T-helper 2 cell treated with Interferon-gamma antibody and Interleukin-4, amounts not matched to agents 100 ng/mL and 5 ng/mL, for 36 hours (primary cell): ENCODE measurements around the gene IQCB1. TPM values are rescaled to one million over a fixed set of nuclear protein-coding genes. Genes with fewer than 3 reads are reported as not detected.
"Not testable (repeated sequence)": the region's sequence is repeated elsewhere in the genome, so short reads cannot be mapped to it uniquely, and the experiment has no call there.

ENCODE experiments used
- intact Hi-C: fragments of 100-400 bp; cut with micrococcal nuclease; formaldehyde crosslinking; loops from one replicate; pipeline ENCODE4 v1.15.1; 2023
- total RNA-seq: library from RNA; stranded (reverse); gene quantifications from 2 replicates; pipeline ENCODE4 v1.2.3, GENCODE V29; 2022

IQCB1 gene
- total RNA-seq, 1 donor from 2014 or later = 35.3 TPM

GRCh38 chr3:121817753-121818152 is 17.1 kb downstream of the IQCB1 start:
- intact Hi-C loops = no loop called here

DNA sequence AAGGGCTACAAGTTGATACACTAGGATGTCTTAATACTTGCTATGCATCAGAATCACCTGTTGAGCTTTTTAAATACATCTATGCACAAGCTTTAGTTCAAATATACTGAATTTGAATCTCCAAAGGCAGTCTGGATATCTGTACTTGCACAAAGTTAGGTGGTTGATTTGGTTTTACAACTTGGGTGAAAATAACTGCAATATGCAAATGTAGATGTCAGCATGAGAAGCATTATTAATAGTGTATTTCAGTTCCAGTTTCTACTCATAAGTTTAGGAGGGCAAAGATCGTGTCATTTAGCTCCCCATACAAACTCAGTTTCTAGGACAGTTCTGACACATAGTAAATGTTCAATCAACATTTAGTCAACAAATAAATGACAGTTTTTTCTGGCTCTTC is 25.6 kb downstream of the IQCB1 start:
- intact Hi-C loops = no loop called here

DNA sequence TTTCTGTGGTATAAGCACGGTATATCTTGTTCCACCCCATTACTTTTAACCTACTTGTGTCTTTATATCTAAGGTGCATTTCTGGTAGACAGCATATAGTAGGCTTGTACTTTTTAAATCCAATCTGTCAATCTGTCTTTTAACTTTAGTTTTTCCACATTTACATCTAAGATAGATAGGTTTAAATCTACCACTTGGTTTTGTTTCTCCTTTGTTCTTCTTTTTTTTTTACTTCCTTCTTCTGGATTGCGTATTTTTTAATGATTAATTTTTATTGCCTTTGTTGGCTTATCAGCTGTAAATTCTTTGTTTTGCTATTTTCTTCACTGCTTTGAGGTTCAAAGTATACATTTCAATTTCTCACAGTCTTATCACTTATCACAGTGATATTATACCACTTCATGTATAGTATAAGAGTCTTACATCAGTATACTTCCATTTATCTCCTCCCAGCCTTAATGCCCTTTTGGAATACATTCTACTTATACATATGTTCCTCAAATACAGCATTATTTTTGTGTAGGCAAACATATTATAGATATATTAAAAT is 31.0 kb downstream of the IQCB1 start:
- intact Hi-C loops = no loop called here

GRCh38 chr3:121800906-121801305 is 34.0 kb downstream of the IQCB1 start:
- intact Hi-C loops = no loop called here

DNA sequence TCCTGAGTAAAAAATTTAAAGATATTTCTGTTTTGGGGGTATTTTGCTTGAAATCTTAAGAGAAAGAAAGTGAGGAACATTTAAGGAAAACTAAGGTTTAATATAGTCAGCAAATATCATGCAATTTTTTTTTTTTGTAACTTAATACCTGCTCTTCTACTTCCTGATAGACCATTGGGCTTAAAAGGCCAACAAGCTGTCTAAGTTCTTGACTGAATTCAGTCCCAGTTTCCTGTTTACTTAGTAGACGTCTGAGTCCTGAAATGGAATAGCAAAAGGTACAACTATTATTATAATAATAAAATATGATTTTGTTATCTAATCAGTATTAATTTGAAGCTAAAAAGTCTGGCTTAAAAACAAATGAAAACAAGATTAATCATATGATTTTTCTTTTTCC is 37.9 kb downstream of the IQCB1 start:
- intact Hi-C loops = no loop called here

DNA sequence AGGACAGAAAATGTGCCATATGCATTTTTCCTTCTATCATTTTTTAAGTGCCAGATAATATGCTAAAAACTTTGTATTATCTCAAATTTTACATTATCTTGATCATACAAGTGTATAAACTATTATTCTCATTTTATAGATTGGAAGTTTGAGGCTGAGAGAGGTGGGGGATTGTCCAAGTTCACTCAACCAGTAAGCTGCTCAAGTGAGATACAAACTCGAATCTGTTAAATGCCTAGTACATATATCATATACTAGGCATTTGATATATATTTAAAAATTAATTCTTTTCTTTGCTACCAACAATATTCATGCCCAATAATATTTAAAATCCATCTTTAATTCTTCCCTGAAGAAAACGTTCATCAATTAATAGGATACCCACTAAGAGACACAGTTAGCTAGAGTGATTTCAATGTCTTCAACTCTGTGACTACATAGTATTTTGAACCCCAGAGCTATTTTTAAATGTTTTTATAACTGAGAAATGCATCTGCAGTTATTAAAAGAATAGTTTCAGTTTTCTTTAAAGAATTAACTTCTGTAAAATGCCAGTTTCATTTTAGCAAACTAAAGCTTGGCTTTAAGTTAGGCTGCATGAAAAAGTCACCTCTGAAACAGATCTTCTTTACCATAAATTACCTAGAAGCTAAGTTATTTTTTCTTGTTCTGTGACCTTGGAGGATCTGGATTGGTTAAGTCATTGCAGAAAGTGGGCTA is 40.4 kb downstream of the IQCB1 start:
- intact Hi-C loops = no loop called here

GRCh38 chr3:121793078-121793477 is 41.8 kb downstream of the IQCB1 start:
- intact Hi-C loops = no loop called here

- intact Hi-C loops = no loop called here
Measured at GRCh38 chr3:121786485-121786884, 48.4 kb downstream of the IQCB1 start.

DNA sequence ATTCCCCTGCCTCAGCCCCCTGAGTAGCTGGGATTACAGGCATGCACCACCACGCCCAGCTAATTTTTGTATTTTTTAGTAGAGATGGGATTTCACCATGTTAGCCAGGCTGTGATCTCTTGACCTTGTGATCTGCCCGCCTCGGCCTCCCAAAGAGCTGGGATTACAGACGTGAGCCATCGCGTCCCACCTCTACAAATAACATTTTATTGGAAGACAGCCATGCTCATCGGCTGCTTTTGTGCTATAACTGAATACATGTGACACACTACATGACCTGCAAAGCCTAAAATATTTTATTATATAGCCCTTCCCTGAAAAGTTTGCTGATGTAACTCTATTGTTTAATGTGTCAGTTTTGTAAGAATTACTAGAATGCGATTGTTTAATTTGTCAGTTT is 52.1 kb downstream of the IQCB1 start:
- intact Hi-C loops = not testable (repeated sequence)

DNA sequence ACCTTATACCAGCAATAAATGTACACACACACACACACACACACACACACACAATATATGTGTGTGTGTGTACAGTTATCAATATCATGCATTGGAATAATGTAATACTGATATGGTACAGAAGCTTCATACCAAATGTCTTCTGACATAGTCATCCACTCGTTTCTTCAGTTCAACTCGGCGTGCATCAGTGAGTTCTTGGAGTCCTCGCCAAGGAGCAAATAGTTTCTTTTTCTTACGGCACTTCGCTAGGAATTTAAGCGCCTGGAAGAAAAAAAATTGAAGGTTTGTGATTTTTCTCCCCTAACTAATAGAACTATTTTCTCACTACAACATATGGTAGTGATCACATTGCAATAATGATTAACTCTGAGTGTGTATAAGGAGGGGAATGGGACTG is 53.2 kb downstream of the IQCB1 start:
- intact Hi-C loops = no loop called here

DNA sequence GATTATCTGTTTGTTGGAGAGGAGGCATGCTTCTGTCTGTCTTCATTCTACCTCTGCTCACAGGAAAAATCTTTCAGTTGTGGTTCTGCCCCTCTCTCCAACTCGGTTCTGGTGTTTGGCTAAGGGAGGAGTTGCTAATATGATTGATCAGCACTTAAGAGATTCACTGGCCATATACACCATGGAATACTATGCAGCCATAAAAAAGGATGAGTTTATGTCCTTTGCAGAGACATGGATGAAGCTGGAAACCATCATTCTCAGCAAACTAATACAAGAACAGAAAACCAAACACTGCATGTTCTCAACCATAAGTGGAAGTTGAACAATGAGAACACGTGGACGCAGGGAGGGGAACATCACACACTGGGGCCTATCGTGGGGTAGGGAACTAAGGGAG is 59.8 kb downstream of the IQCB1 start:
- intact Hi-C loops = not testable (repeated sequence)

GRCh38 chr3:121769246-121769645 is 65.6 kb downstream of the IQCB1 start:
- intact Hi-C loops = no loop called here

DNA sequence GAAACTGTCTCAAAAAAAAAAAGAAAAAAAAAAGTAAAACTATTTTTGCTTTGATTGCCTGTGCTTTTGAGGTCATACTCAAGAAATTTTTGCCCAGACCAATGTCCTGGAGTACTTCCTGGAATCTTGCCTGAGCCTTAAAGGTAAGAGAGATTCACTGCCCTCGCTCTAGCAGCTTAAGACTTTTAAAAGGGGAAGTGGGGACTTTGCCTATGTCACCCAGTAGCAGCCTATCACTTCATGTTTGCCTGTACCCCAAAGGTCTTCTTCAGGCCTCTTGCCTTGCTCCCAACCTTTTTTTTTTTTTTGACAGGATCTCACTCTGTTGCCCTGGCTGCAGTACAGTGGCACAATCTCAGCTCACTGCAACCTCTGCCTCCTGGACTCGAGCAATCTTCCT is 66.4 kb downstream of the IQCB1 start:
- intact Hi-C loops = no loop called here

GRCh38 chr3:121759541-121760202 is 75.2 kb downstream of the IQCB1 start:
- intact Hi-C loops = no loop called here

DNA sequence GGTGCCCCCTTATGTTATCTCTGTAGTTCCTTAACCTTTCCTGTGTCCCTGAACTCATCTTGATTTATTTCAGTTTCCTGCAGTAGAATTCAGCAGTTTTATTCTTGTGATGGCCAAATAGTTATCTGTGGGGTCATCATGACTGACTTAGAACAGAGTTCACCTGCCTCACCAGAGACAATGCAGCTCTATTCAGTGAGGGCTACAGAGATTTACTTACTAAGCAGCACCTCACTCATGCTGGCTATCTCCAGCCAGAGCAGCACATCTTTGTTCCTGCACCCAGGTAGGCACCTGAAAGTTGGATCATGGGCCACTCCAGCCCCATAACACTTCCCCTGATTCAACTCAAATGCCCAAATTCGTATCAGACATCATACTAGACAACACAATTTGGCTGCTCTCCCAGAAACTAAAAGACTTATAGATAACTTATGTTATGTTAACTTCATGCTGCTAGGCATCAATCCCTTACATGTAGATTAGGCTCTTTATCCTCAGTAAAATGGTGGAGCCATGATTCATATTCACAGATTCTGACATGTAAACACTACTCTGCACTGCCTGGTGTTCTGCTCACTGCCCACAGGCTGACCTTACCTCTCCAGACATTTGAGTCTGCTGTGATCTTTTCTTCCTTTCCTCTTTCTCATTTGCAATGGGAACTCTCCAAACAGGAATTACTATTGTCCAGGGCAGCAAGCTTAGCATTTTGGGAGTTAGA is 76.0 kb downstream of the IQCB1 start:
- intact Hi-C loops = no loop called here

DNA sequence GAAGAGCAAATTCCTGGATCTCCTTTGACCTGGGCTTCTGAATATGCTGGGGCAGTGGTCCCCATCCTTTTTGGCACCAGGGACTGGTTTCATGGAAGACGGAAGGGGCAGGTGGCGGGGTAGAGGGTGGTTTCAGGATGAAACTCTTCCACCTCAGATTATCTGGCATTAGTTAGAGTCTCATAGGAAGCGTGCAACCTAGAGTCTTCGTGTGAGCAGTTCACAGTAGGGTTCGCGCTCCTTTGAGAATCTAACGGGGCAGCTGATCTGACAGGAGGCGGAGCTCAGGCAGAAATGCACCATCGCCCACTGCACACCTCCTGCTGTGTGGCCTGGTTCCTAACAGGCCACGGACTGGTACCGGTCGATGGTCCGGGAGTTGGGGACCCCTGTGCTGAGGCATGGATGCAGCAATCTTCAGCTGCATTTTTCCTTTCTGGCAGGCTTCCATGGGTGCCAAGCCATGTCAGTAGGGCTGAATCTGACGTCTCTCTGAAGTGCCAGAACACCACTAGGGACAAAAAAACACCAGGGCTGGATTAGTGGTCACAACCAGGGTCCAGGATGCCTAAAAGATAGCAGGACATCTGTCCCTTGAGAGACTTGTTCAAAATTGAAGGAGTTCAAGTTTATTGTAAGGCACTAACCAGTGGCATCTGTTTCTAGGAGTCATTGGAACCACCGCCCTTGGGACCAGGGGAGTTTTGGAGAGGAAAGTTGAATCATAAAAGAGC is 76.9 kb downstream of the IQCB1 start:
- intact Hi-C loops = no loop called here

DNA sequence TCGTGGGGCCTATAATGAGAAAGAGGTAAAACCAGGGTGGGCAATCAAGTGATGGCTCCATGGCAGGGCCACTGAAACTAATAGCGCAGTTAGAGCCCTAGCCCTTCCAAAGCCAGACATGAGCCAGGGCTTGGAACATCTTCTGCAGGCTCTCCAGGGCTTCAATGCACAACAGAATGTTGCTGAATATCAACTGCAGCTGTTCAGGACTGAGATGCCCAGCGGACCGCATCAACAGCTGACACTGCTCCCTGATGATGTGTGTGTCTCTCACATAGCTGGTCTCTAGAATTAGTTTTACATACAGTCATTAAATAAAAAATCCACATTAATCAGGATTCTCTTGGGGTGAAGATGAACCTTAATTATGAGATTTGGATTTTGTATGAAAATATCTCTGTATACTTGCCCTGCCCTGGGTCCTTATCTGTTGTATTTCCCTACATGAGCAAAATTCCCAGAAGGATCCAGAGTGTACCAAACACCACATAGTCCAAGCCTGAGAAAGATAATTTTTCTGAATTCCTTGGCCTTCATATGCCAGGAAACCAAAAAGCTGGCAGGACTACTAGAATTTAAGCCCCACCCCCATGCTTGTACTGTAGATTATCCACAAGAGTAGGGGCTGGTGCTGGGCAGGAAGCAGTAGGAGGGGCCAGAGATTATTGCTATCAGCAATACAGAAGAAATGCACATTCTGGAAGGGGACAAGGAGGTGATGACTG is 77.6 kb downstream of the IQCB1 start:
- intact Hi-C loops = no loop called here

DNA sequence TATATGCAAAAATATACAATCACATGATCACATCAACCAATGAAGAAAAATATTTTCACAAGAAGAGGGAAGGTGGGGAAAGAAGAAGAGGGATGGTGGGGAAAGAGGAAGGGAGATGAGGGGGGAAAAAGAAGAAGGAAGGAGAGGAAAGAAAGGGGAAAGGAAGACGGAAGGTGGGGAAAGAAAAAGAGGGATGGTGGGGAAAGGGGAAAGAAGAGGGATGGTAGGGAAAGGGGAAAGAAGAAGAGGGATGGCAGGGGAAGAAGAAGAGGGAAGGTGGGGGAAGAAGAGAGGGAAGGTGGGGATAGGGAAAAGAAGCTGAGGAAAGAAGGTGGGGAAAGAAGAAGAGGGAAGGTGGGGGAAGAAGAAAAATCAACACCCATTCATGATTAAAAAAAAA is 82.1 kb downstream of the IQCB1 start:
- intact Hi-C loops = no loop called here

GRCh38 chr3:121752261-121752660 is 82.6 kb downstream of the IQCB1 start:
- intact Hi-C loops = no loop called here

DNA sequence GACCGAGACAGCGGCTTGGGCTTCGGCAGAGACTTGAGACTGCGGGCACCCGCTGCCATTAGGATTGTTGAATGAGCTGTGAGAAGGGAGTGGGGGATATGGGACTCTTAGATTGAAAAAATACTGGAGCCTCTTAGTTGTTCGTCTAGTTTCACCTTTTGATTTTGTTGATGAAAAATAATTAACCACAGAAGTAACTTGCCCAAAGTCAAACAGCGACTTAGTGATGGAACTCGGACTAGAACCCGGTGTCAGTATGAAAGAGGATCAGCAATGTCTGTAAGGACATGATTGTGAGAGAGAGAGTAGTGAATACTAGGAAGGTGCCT is 84.8 kb downstream of the IQCB1 start:
- intact Hi-C loops = no loop called here
